SK-N-SH treated with all-trans-retinoic acid at 6 μM for 48 hours (cell line): ENCODE measurements around the gene EYA4.

Experiments
- ATAC-seq: fragments of 200-7000 bp; cut with Tn5 transposase; 3 replicates; pipeline ENCODE4 v1.9.1; 2020; ENCODE audit warnings: mild to moderate bottlenecking, moderate library complexity
- ARNTL ChIP-seq: fragments of 450-650 bp; formaldehyde crosslinking; IDR thresholded peaks from 2 replicates; pipeline ENCODE4 v1.5.0; 2020; ENCODE audit warnings: low read depth, mild to moderate bottlenecking, moderate library complexity, borderline replicate concordance
- BACH2 ChIP-seq: fragments of 250-450 bp; sonication (Bioruptor Pico); IDR thresholded peaks from 2 replicates; pipeline ENCODE4 v1.9.0; 2021; ENCODE audit warnings: mild to moderate bottlenecking, borderline replicate concordance
- CSDC2 ChIP-seq: fragments of 250-450 bp; sonication (Bioruptor Pico); IDR thresholded peaks from 2 replicates; pipeline ENCODE4 v1.5.0; 2020; ENCODE audit warnings: mild to moderate bottlenecking, moderate library complexity
- ESRRG ChIP-seq: fragments of 250-450 bp; sonication (Bioruptor Pico); IDR thresholded peaks from 2 replicates; pipeline ENCODE4 v1.6.1; 2021; ENCODE audit warnings: mild to moderate bottlenecking
- GLIS3 ChIP-seq: fragments of 250-450 bp; sonication (Bioruptor Pico); IDR thresholded peaks from 2 replicates; pipeline ENCODE4 v1.5.0; 2020; ENCODE audit warnings: mild to moderate bottlenecking, moderate library complexity
- OSR1 ChIP-seq: fragments of 250-450 bp; sonication (Bioruptor Pico); IDR thresholded peaks from 2 replicates; pipeline ENCODE4 v1.8.0; 2022; ENCODE audit warnings: moderate library complexity, mild to moderate bottlenecking, inconsistent platforms
- PPARA ChIP-seq: fragments of 250-450 bp; sonication (Bioruptor Pico); IDR thresholded peaks from 2 replicates; pipeline ENCODE4 v1.5.0; 2020; ENCODE audit warnings: mild to moderate bottlenecking, borderline replicate concordance
- RARB ChIP-seq: fragments of 250-450 bp; sonication (Bioruptor Pico); IDR thresholded peaks from 2 replicates; pipeline ENCODE4 v1.8.0; 2021; ENCODE audit warnings: mild to moderate bottlenecking, moderate library complexity
- SNAI2 ChIP-seq: fragments of 250-450 bp; sonication (Bioruptor Pico); IDR thresholded peaks from 2 replicates; pipeline ENCODE4 v1.5.0; 2020; ENCODE audit warnings: mild to moderate bottlenecking, moderate library complexity
- TCF4 ChIP-seq: fragments of 250-450 bp; sonication (Bioruptor Pico); IDR thresholded peaks from 2 replicates; pipeline ENCODE4 v1.8.0; 2021; ENCODE audit warnings: mild to moderate bottlenecking, moderate library complexity, borderline replicate concordance
- ZC3H10 ChIP-seq: fragments of 250-450 bp; sonication (Bioruptor Pico); IDR thresholded peaks from 2 replicates; pipeline ENCODE4 v1.5.1; 2021; ENCODE audit warnings: mild to moderate bottlenecking, moderate library complexity
- ZFP3 ChIP-seq: fragments of 250-450 bp; sonication (Bioruptor Pico); IDR thresholded peaks from 2 replicates; pipeline ENCODE4 v1.5.0; 2020; ENCODE audit warnings: mild to moderate bottlenecking, moderate library complexity
- ZFP30 ChIP-seq: fragments of 450-650 bp; formaldehyde crosslinking; IDR thresholded peaks from 2 replicates; pipeline ENCODE4 v1.5.0; 2022; ENCODE audit warnings: mild to moderate bottlenecking, moderate library complexity
- ZNF565 ChIP-seq: fragments of 450-650 bp; formaldehyde crosslinking; conservative IDR thresholded peaks from 2 replicates; pipeline ENCODE4 v1.5.0; 2020; ENCODE audit warnings: low read depth, mild to moderate bottlenecking, moderate library complexity
- ZNF8 ChIP-seq: fragments of 450-650 bp; formaldehyde crosslinking; IDR thresholded peaks from 2 replicates; pipeline ENCODE4 v1.5.0; 2020; ENCODE audit warnings: mild to moderate bottlenecking, moderate library complexity
- TF ChIP-seq, protein P1 (sequence below): fragments of 250-450 bp; sonication (Bioruptor Pico); IDR thresholded peaks from 2 replicates; pipeline ENCODE4 v1.8.0; 2020; ENCODE audit warnings: mild to moderate bottlenecking, moderate library complexity, borderline replicate concordance
- TF ChIP-seq, protein P2 (sequence below): fragments of 250-450 bp; sonication (Bioruptor Pico); IDR thresholded peaks from 2 replicates; pipeline ENCODE4 v1.8.0; 2021; ENCODE audit warnings: low read depth, mild to moderate bottlenecking, moderate library complexity, borderline replicate concordance
- TF ChIP-seq, protein P3 (sequence below): fragments of 250-450 bp; sonication (Bioruptor Pico); IDR thresholded peaks from 2 replicates; pipeline ENCODE4 v1.5.1; 2021; ENCODE audit warnings: mild to moderate bottlenecking, moderate library complexity
- TF ChIP-seq, protein P4 (sequence below): fragments of 250-450 bp; sonication (Bioruptor Pico); IDR thresholded peaks from 2 replicates; pipeline ENCODE4 v1.5.1; 2020; ENCODE audit warnings: low read depth, mild to moderate bottlenecking, moderate library complexity
- TF ChIP-seq, protein P5 (sequence below): fragments of 250-450 bp; sonication (Bioruptor Pico); IDR thresholded peaks from 2 replicates; pipeline ENCODE4 v1.5.0; 2020; ENCODE audit warnings: mild to moderate bottlenecking, moderate library complexity

Gene EYA4

DNA sequence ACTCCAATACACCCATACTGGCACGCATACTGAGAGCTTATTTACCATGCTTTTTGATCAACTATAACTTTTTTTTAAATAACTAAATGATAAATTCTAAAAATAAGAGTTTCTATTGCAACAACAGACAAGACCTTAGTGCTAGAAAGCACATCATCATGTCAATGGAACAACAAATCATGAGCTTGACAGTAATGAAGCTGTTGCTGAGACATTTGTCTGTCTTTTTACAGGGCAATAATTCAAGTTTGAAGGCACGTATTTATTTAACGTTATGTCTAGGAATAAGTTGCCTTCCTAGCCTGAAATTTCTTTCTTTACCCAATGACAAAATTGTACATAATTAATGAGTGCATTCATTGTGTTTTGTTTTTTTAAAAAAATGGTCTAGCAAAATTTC is 299.2 kb downstream of the EYA4 start (continued):
- no peak for TF ChIP-seq TCF4 (CRISPR knock-in tag)
- TF ChIP-seq RARB = no peak
- TF ChIP-seq GLIS3 = no peak
- TF ChIP-seq, protein P1, sequence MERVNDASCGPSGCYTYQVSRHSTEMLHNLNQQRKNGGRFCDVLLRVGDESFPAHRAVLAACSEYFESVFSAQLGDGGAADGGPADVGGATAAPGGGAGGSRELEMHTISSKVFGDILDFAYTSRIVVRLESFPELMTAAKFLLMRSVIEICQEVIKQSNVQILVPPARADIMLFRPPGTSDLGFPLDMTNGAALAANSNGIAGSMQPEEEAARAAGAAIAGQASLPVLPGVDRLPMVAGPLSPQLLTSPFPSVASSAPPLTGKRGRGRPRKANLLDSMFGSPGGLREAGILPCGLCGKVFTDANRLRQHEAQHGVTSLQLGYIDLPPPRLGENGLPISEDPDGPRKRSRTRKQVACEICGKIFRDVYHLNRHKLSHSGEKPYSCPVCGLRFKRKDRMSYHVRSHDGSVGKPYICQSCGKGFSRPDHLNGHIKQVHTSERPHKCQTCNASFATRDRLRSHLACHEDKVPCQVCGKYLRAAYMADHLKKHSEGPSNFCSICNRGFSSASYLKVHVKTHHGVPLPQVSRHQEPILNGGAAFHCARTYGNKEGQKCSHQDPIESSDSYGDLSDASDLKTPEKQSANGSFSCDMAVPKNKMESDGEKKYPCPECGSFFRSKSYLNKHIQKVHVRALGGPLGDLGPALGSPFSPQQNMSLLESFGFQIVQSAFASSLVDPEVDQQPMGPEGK (CRISPR knock-in tag) = no peak
- TF ChIP-seq ARNTL = no peak

DNA sequence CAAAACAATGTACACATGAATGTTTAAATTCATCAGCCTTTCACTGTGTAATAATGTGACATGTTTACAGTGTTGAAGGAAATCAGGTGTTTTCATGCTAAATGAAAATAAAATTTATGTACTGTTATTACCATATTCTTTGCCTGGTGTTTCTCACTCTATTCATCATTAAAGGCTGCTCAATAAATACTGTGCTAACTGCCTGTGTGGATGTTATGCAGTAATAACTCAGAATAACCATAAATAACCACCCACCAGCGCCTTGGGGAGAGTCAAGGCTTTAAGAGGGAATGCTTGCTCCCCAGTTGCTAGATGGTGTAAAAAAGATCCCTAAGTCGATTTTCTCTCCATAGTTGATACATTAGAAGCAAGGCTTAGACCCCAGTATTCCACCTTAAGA is 299.9 kb downstream of the EYA4 start:
- no peak for TF ChIP-seq PPARA (CRISPR knock-in tag)
- TF ChIP-seq ZNF565 (CRISPR knock-in tag) = no peak
- TF ChIP-seq, protein P2, sequence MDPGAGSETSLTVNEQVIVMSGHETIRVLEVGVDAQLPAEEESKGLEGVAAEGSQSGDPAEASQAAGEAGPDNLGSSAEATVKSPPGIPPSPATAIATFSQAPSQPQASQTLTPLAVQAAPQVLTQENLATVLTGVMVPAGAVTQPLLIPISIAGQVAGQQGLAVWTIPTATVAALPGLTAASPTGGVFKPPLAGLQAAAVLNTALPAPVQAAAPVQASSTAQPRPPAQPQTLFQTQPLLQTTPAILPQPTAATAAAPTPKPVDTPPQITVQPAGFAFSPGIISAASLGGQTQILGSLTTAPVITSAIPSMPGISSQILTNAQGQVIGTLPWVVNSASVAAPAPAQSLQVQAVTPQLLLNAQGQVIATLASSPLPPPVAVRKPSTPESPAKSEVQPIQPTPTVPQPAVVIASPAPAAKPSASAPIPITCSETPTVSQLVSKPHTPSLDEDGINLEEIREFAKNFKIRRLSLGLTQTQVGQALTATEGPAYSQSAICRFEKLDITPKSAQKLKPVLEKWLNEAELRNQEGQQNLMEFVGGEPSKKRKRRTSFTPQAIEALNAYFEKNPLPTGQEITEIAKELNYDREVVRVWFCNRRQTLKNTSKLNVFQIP (CRISPR knock-in tag) = no peak
- TF ChIP-seq OSR1 (CRISPR knock-in tag) = no peak
- no peak for TF ChIP-seq ZFP30
- no peak for TF ChIP-seq GLIS3
- TF ChIP-seq ARNTL = no peak
- no peak for TF ChIP-seq ESRRG
- TF ChIP-seq ZC3H10 = no peak
- no peak for TF ChIP-seq CSDC2
- no peak for ATAC-seq

DNA sequence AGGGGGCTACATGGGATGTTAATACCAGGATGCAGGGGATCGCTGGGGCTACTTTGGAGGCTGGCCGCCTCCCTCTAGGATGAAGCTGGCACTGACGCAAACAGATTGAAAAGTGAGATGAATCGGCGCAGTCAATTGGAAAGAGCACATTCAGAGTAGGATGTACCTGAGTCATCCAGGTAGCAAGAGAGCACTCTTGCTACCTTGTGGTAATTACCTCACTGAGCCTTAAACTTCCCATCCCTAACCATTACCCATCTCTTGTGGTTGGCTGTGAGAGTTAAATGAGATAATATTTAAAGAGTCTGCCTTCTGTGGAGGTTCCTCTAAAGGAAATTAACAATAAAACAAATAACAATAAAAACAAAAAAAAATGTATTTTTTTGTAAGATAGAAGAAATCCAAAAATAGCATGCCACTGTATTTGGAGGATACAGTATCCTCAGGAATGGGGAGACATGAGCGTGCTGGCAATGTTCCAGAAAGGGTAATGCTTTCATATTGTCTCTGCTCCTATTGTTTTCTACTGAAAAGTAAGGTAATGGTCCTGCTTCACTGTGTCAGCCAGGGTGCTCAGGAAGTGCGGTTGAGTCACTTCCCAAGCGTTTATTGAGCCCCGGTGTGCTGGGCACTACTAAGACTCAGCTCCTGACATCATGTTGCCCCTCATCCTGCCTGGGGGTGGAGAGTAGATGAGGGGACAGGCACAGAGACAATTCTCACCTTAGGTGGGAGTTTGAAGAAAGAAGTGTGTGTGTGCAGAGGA is 301.1 kb downstream of the EYA4 start:
- no peak for TF ChIP-seq SNAI2 (CRISPR knock-in tag)
- no peak for TF ChIP-seq ZFP3 (CRISPR knock-in tag)
- TF ChIP-seq, all 23 proteins: peak for 0

DNA sequence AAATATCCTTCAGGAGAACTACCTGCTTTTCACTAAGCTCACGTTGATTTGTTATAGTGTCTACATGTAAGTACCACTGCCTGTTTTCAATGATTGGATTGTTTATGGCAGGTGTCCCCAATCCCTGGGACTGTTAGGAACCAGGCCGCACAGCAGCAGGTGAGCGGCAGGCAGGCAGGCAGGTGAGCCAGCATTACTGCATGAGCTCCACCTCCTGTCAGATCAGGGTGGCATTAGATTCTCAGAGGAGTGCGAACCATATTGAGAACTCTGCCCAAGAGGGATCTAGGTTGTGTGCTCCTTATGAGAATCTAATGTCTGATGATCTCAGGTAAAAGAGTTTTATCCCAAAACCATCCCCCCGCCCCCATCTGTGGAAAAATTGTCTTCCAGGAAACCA is 303.3 kb downstream of the EYA4 start:
- TF ChIP-seq ZC3H10 (no peak), SNAI2 (CRISPR knock-in tag) (no peak), BACH2 (no peak), ZFP30 (no peak), OSR1 (CRISPR knock-in tag) (no peak), ESRRG (no peak), ARNTL (no peak), ZNF8 (CRISPR knock-in tag) (no peak), CSDC2 (no peak), ZNF565 (CRISPR knock-in tag) (no peak)
- TF ChIP-seq, protein P2 (CRISPR knock-in tag) = no peak
- TF ChIP-seq, protein P3, sequence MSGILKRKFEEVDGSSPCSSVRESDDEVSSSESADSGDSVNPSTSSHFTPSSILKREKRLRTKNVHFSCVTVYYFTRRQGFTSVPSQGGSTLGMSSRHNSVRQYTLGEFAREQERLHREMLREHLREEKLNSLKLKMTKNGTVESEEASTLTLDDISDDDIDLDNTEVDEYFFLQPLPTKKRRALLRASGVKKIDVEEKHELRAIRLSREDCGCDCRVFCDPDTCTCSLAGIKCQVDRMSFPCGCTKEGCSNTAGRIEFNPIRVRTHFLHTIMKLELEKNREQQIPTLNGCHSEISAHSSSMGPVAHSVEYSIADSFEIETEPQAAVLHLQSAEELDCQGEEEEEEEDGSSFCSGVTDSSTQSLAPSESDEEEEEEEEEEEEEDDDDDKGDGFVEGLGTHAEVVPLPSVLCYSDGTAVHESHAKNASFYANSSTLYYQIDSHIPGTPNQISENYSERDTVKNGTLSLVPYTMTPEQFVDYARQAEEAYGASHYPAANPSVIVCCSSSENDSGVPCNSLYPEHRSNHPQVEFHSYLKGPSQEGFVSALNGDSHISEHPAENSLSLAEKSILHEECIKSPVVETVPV (CRISPR knock-in tag) = no peak
- TF ChIP-seq, protein P4, sequence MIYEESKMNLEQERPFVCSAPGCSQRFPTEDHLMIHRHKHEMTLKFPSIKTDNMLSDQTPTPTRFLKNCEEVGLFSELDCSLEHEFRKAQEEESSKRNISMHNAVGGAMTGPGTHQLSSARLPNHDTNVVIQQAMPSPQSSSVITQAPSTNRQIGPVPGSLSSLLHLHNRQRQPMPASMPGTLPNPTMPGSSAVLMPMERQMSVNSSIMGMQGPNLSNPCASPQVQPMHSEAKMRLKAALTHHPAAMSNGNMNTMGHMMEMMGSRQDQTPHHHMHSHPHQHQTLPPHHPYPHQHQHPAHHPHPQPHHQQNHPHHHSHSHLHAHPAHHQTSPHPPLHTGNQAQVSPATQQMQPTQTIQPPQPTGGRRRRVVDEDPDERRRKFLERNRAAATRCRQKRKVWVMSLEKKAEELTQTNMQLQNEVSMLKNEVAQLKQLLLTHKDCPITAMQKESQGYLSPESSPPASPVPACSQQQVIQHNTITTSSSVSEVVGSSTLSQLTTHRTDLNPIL (CRISPR knock-in tag) = no peak
- TF ChIP-seq, protein P1 (CRISPR knock-in tag) = no peak
- TF ChIP-seq, protein P5, sequence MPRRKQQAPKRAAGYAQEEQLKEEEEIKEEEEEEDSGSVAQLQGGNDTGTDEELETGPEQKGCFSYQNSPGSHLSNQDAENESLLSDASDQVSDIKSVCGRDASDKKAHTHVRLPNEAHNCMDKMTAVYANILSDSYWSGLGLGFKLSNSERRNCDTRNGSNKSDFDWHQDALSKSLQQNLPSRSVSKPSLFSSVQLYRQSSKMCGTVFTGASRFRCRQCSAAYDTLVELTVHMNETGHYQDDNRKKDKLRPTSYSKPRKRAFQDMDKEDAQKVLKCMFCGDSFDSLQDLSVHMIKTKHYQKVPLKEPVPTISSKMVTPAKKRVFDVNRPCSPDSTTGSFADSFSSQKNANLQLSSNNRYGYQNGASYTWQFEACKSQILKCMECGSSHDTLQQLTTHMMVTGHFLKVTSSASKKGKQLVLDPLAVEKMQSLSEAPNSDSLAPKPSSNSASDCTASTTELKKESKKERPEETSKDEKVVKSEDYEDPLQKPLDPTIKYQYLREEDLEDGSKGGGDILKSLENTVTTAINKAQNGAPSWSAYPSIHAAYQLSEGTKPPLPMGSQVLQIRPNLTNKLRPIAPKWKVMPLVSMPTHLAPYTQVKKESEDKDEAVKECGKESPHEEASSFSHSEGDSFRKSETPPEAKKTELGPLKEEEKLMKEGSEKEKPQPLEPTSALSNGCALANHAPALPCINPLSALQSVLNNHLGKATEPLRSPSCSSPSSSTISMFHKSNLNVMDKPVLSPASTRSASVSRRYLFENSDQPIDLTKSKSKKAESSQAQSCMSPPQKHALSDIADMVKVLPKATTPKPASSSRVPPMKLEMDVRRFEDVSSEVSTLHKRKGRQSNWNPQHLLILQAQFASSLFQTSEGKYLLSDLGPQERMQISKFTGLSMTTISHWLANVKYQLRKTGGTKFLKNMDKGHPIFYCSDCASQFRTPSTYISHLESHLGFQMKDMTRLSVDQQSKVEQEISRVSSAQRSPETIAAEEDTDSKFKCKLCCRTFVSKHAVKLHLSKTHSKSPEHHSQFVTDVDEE (CRISPR knock-in tag) = no peak
- ATAC-seq = no peak

More for the DNA sequence above, 301.1 kb downstream of the EYA4 start:
- no peak for ATAC-seq
